HL-60/S4 (cell line): ENCODE data around the gene AMACR.

ENCODE experiments used
- in situ Hi-C: fragments of 300-500 bp; cut with MboI; formaldehyde crosslinking; loops from 2 replicates; pipeline ENCODE4 v1.14.3; 2022; ENCODE audit warnings: low sequenced_read_pairs

AMACR gene

GRCh38 chr5:34009610-34010009, 1.8 kb upstream of the AMACR start:
- in situ Hi-C loops = no loop called here

- in situ Hi-C loops = no loop called here
Observed at GRCh38 chr5:34008802-34009201, 952 bp upstream of the AMACR start.

GRCh38 chr5:34007201-34007620, 639 bp downstream of the AMACR start:
- in situ Hi-C loops = no loop called here

GRCh38 chr5:34005681-34006080, 2.2 kb downstream of the AMACR start:
- in situ Hi-C loops = no loop called here

GRCh38 chr5:34005211-34005610, 2.6 kb downstream of the AMACR start:
- in situ Hi-C loops = no loop called here

GRCh38 chr5:34003941-34004340, 3.9 kb downstream of the AMACR start:
- in situ Hi-C loops = no loop called here

GRCh38 chr5:34002629-34003328, 5.1 kb downstream of the AMACR start:
- in situ Hi-C loops = no loop called here

GRCh38 chr5:34001241-34001841, 6.5 kb downstream of the AMACR start:
- in situ Hi-C loops = no loop called here

GRCh38 chr5:33999978-34000377, 7.9 kb downstream of the AMACR start:
- in situ Hi-C loops = loop anchor here (25.0 kb wide), 1 partner anchor 462 kb away; no protein-coding TSS in a partner anchor

- in situ Hi-C loops = loop anchor here (25.0 kb wide), 1 partner anchor 465 kb away; no protein-coding TSS in a partner anchor
Observed at GRCh38 chr5:33997331-33997983, 10.4 kb downstream of the AMACR start.

- in situ Hi-C loops = loop anchor here (25.0 kb wide), 1 partner anchor 466 kb away; no protein-coding TSS in a partner anchor
Observed at GRCh38 chr5:33995865-33996264, 12.0 kb downstream of the AMACR start.

- in situ Hi-C loops = loop anchor here (25.0 kb wide), 1 partner anchor 467 kb away; no protein-coding TSS in a partner anchor
Observed at GRCh38 chr5:33994845-33995244, 13.0 kb downstream of the AMACR start.

GRCh38 chr5:33992864-33993263, 15.0 kb downstream of the AMACR start:
- in situ Hi-C loops = loop anchor here (25.0 kb wide), 1 partner anchor 469 kb away; no protein-coding TSS in a partner anchor

- in situ Hi-C loops = loop anchor here (25.0 kb wide), 1 partner anchor 477 kb away; no protein-coding TSS in a partner anchor
Observed at GRCh38 chr5:33985447-33985846, 22.4 kb downstream of the AMACR start.

- in situ Hi-C loops = loop anchor here (25.0 kb wide), 1 partner anchor 478 kb away; no protein-coding TSS in a partner anchor
Observed at GRCh38 chr5:33984671-33985124, 23.2 kb downstream of the AMACR start, which contains the start of gene SLC45A2. Gene SLC45A2, minus strand, starts transcription at chr5:33984693. Its CDS starts 110 bp downstream, at chr5:33984583.

- in situ Hi-C loops = loop anchor here (25.0 kb wide), 1 partner anchor 478 kb away; no protein-coding TSS in a partner anchor
Observed at GRCh38 chr5:33984178-33984577, 23.7 kb downstream of the AMACR start.

GRCh38 chr5:33981408-33982162, 26.3 kb downstream of the AMACR start:
- in situ Hi-C loops = loop anchor here (25.0 kb wide), 1 partner anchor 481 kb away; no protein-coding TSS in a partner anchor

- in situ Hi-C loops = loop anchor here (25.0 kb wide), 1 partner anchor 482 kb away; no protein-coding TSS in a partner anchor
Observed at GRCh38 chr5:33980030-33980429, 27.8 kb downstream of the AMACR start.

- in situ Hi-C loops = loop anchor here (25.0 kb wide), 1 partner anchor 484 kb away; no protein-coding TSS in a partner anchor
Observed at GRCh38 chr5:33978306-33978705, 29.5 kb downstream of the AMACR start.

- in situ Hi-C loops = loop anchor here (25.0 kb wide), 1 partner anchor 486 kb away; no protein-coding TSS in a partner anchor
Observed at GRCh38 chr5:33976307-33976706, 31.5 kb downstream of the AMACR start.
